Astrocyte of the spinal cord (primary cell): ENCODE measurements around the gene SMIM17.

Experiments used
- DNase-seq: peaks from one replicate; pipeline ENCODE4 v3.0.0; 2011; ENCODE audit warnings: low read depth, low spot score
- H3K4me3 ChIP-seq: 2 replicates; pipeline ENCODE4 v1.5.1; 2011; ENCODE audit warnings: low read depth, mild to moderate bottlenecking, low read length, moderate library complexity
- CTCF ChIP-seq: IDR thresholded peaks from 2 replicates; pipeline ENCODE4 v1.5.1; 2012; ENCODE audit warnings: low read depth, mild to moderate bottlenecking, low read length, inconsistent platforms
- in situ Hi-C: cut with HindIII; loops from 2 replicates; pipeline ENCODE4 v1.10.0; 2017; ENCODE audit warnings: low sequenced_read_pairs

Gene SMIM17

GRCh38 chr19:56699552-56699951, 56.6 kb downstream of the SMIM17 start:
- TF ChIP-seq CTCF = no peak

GRCh38 chr19:56701895-56702294, 58.9 kb downstream of the SMIM17 start:
- in situ Hi-C loops = no loop called here
- no peak for DNase-seq
- H3K4me3 ChIP-seq = no peak overlapping the region
- no peak for TF ChIP-seq CTCF

More at GRCh38 chr19:56699552-56699951, 56.6 kb downstream of the SMIM17 start:
- in situ Hi-C loops = no loop called here
- H3K4me3 ChIP-seq = no peak overlapping the region
- DNase-seq = no peak

- H3K4me3 ChIP-seq = no peak overlapping the region
- DNase-seq = no peak
- TF ChIP-seq CTCF = no peak
- in situ Hi-C loops = no loop called here
Measured at GRCh38 chr19:56705939-56706338, 63.0 kb downstream of the SMIM17 start.
